Fibroblast of the conjunctiva (primary cell): ENCODE measurements around the gene PFDN4.
A peak's percentile ranks its signal among the peaks of the same experiment; 100 is the strongest.

Experiments used
- DNase-seq: peaks from one replicate; pipeline ENCODE4 v3.0.0-alpha.2; 2010; ENCODE audit warnings: low read depth

Gene PFDN4, protein sequence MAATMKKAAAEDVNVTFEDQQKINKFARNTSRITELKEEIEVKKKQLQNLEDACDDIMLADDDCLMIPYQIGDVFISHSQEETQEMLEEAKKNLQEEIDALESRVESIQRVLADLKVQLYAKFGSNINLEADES

GRCh38 chr20:54207743-54208547 is at the start of gene PFDN4:
Gene PFDN4, plus strand, starts transcription at chr20:54208087. Its CDS starts 14 bp downstream, at chr20:54208101.
- peak; percentile 64 for DNase-seq

DNA sequence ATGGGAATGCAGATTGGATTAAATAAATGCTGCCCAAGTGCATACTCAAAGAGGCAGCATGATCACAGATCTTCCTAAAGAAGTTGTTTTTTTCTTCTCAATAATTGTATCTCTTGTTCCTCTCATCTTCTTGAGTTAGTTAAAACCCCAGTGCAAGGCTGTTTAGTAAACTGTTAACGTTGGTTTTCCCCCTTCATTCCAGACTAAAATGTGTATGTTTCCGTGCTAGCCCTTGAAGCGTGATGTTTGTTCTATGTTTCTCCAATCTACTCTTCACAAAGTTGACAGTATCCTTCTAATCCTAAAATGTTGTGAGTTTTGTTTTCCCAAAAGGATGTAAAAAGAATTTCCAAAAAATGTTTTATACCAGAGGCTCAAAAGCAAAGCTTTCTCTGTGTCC is 49.7 kb upstream of the PFDN4 start:
- no peak for DNase-seq

GRCh38 chr20:54158856-54159418 is 49.0 kb upstream of the PFDN4 start:
- no peak for DNase-seq

DNA sequence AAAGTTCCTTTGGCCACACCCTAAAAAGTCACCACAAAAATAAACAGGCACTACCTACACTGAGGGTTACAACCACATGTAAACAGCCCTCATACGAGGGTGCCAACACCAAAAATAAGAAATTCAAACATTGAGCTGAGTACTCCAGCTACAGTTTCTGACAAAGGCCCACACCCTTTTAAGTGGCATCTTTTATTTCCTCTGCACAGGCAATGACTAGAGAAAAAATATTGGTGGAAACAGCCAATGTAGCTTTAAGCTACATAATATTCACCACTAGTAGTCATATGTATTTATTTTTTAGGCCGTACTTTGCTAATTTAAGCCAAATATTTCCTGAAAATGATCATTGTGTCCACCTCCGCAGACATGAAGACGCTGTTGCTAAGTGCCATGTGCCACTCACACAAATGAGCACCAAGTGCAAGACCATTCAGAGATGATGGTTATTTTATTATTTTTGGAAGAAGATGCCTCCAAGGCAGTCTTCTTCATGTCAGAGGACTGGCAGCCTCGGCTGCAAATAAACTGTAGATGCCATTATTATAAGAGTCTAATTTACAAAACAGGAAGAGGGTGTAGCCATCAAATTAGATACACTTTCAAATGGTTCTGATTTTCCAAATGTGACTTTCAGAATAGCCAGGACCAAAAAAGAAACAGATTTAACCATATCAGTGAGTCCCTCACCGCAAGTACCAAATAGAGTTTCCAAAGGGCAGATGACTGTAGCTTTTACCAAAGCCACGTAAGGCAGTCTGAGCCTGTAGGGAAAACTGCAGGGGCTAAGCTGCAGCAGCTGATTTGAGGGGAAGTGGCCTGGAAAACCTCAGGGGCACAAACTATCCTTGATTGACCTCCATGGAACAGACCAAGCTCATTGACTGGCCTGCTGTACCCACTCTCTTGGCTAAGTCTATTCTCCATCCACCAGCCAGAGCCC is 47.6 kb upstream of the PFDN4 start:
- no peak for DNase-seq

GRCh38 chr20:54161008-54161820 is 46.7 kb upstream of the PFDN4 start:
- no peak for DNase-seq

GRCh38 chr20:54161821-54162149 is 46.1 kb upstream of the PFDN4 start:
- DNase-seq = no peak

GRCh38 chr20:54162378-54163009 is 45.4 kb upstream of the PFDN4 start:
- no peak for DNase-seq

GRCh38 chr20:54163402-54163801 is 44.5 kb upstream of the PFDN4 start:
- DNase-seq = no peak

GRCh38 chr20:54165014-54165413 is 42.9 kb upstream of the PFDN4 start:
- no peak for DNase-seq

DNA sequence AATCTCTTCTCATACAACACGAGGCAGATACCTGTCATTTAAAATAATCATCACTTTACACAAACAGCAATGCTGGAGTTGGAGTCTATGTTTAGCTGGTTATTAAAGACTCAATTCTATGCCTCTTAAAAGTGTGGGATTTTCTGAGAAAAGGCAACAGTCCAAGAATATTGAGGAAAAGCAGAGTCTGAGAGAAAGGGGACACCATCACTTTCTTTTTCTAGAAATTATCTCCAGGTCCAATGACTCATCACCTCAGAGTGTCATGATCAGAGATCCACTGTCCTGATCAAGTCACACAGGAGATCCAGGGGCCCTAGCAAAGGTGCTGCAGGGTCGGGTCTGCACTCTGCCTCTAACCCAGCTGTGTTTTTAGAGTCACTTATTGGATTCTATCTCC is 42.1 kb upstream of the PFDN4 start:
- DNase-seq = no peak

DNA sequence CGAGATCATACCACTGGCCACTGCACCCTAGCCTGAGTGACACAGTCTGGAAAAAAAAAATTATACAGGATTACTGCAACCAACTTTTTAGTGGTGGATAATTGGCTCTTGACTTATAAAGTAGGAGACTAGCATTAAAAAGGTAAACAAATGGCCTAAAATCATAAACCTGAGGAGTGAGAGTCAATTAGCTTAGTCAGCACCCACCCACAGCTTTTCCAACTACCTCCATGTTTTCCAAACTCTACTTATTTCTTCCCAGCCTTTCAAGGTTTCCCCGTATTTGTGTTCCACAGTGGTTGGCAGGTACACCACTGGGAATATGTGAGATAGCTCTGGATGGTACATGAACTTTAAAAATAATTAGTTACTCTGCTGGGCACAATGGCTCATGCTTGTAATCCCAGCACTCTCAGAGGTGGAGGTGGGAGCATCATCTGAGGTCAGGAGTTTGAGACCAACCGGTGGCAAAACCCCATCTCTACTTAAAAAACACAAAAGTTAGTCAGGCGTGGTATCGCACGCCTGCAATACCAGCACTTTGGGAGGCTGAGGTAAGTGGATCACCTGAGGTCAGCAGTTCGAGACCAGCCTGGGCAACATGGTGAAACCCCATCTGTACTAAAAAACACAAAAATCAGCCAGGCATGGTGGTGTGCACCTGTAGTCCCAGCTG is 40.8 kb upstream of the PFDN4 start:
- DNase-seq = no peak

DNA sequence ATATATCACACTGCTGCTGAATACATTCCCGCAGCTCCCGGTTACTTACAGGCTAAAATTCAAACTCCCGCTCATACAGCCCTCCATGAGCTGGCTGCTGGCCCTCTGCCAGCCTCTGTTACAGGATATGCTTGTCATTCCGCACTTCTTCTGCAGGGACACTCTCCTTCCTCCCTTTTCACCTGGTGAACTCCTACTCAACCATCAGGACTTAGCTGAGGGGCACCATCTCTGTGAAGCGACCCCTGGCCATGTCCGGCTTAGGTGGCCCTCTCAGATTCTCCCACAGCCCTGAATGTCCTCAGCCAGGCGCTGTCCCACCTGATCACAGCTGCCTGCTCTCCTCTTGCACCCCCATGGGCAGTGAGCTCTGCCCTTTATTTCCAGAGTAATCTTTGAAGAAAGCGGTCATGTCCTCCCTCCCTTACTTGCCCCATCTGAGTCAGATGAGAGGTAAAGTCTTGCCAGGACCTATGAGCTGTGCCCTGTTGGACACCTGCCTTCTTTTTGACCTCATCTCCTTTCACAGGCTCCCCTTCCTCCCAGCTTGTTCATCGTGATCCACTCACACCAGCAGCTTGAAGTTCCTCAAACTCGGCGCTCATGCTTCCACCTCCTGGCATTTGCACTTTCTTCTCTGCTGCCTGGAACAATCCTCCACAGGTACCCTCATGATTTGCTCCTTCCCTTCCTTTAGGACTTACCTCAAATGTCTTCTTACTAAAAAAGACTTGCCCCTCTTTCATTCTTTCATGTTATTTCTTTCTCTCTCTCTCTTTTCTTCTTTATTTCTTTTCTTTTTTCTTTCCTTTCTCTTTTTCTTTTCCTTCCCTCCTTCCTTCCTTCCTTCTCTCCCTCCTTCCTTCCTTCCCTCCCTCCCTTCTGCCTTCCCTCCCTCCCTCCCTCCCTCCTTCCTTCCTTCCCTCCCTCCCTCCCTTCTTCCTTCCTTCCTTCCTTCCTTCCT is 39.7 kb upstream of the PFDN4 start:
- no peak for DNase-seq

- DNase-seq = no peak
These were observed 38.7 kb upstream of the PFDN4 start for GRCh38 chr20:54168961-54169862.

- no peak for DNase-seq
These were observed 37.8 kb upstream of the PFDN4 start for GRCh38 chr20:54170026-54170471.

DNA sequence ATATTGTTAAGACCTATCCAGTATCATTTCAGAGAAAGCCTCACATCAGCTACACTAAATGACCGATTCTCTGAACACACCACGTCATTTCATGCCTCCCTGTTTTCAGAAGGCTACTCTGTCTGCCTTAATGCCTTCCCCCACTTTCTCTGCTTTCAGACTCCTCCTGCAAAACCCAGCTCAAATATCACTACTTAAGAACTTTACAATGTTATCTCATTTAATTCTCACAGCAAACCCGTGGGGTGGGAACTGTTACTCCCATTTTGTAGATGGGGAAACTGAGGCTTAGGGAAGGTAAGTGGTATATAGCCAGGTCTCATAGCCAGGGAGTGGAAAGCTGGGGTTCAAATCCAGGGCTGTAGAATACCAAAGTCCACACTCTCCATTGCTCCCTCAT is 36.9 kb upstream of the PFDN4 start:
- DNase-seq = no peak

DNA sequence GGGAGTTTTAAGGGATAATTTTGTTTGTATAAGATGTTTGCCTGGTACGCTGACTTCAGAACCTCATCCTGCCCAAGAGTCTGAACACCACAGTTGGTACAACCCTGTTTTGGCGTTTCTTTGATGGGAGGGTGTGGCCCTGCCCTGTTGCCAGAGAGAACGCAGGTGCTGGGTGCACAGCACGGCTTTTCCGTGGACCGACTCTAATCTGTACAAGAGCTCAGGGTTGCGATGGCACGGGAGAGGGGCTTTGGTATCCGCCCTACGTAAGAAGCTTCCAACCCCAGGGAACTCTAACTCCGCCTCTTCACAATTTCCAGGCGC is 35.4 kb upstream of the PFDN4 start:
- no peak for DNase-seq

DNA sequence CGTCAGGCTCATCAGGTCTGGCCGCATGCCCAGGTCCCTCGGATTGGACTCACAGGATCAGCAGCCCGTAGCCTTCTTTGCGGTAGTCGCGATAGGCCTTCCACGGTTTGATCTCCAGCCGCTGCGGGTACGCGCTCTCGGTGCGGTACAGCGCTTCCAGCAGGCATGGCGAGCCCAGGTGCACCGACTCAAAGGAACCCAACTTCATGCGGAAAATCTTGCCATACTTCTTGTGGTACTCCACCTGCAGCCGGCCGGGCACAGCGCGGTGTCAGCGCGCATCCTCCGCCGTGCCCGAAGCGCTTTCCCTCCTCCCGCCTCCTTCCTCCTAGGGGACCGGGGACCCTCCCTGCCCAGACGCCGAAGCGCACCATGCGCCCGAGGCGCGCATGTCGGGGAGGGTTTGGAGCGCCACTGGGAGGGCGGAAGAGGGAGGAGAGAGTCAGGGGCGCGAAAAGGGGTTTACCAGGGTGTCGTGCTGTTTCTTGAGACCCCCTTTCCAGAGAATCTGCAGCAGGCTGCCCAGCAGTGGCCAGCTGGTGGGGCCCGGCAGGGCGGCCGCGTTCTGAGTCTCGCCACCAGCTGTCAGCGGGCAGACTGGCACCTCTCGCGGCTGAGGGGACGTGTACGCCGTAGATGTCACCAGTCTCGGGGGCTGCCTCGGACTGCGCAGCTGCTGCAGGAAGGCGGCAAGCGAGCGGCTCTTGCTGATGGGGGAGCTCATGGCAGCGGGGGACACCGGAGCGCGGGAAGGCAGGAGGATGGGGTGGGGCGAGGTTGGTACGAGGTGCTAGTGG is 34.8 kb upstream of the PFDN4 start:
- no peak for DNase-seq
